Stomach (tissue), 9 donors: ENCODE results near the gene ELP4. TPM values are rescaled to one million over a fixed set of nuclear protein-coding genes. Genes with fewer than 3 reads are reported as not detected.

Source experiments
- DNase-seq, 2 donors: peaks; one replicate each; pipeline versions ENCODE4 v3.0.0 to v3.0.0-alpha.2; 2013 to 2019
- H3K27ac ChIP-seq, 5 donors: fragments of 200-600 bp in 4 of 5; sonication (generic) in 4 of 5; one replicate each; pipeline ENCODE4 v1.5.1; 2013 to 2019; ENCODE audit warnings: mild to moderate bottlenecking in 1 of 5, moderate library complexity in 1 of 5
- H3K27me3 ChIP-seq, 3 donors: fragments of 200-600 bp; sonication (generic); one replicate each; pipeline ENCODE4 v1.5.1; 2017 to 2019; ENCODE audit warnings: mixed run types in 1 of 3
- H3K36me3 ChIP-seq, 4 donors: fragments of 200-600 bp; sonication (generic); 1 replicate in 3 of 4; 2 replicates in 1 of 4; pipeline ENCODE4 v1.5.1; 2016 to 2019
- H3K4me1 ChIP-seq, 4 donors: fragments of 200-600 bp; sonication (generic); one replicate each; pipeline ENCODE4 v1.5.1; 2016 to 2019
- H3K4me3 ChIP-seq, 4 donors: fragments of 200-600 bp; sonication (generic) in 3 of 4; one replicate each; pipeline ENCODE4 v1.5.1; 2016 to 2019; ENCODE audit warnings: mild to moderate bottlenecking in 1 of 4
- H3K9me3 ChIP-seq, 4 donors: fragments of 200-600 bp; sonication (generic); one replicate each; pipeline ENCODE4 v1.5.1; 2016 to 2019
- EP300 ChIP-seq: sonication (generic); formaldehyde crosslinking; IDR thresholded peaks from one replicate; pipeline ENCODE4 v1.6.1; 2017; ENCODE audit warnings: antibody characterized with exemption
- POLR2A ChIP-seq, 4 donors: fragments of 450-650 bp; IDR thresholded peaks; one replicate each; pipeline ENCODE4 v1.6.1; 2016; ENCODE audit warnings: antibody characterized with exemption in 4 of 4, control low read depth in 2 of 4, mild to moderate bottlenecking in 1 of 4, moderate library complexity in 1 of 4
- POLR2AphosphoS5 ChIP-seq, 3 donors: sonication (generic); formaldehyde crosslinking; IDR thresholded peaks; one replicate each; pipeline ENCODE4 v1.6.1; 2016; ENCODE audit warnings: antibody characterized with exemption in 3 of 3
- WGBS, 5 donors: extraction: QIAGEN DNeasy Blood & Tissue Kit in 3 of 5; methylation state at CpG; one replicate each; pipeline versions ENCODE4 v1.1.5 to v1.1.7; 2013 to 2018; 5-methylcytosine and 5-hydroxymethylcytosine counted together
- intact Hi-C: fragments of 100-400 bp; cut with DNase I; formaldehyde crosslinking; loops from one replicate; pipeline ENCODE4 v1.15.1; 2023; ENCODE audit warnings: low total_unique reads
- polyA plus RNA-seq, 3 donors: library from polyadenylated mRNA; stranded (reverse); fragments of 200-250 nt; gene quantifications; one replicate each; pipeline ENCODE4 v1.2.3, GENCODE V29; 2013
- total RNA-seq, 5 donors: library from RNA; depleted of rRNA; stranded (reverse); fragments of >200 nt; gene quantifications; one replicate each; pipeline versions ENCODE4 v1.1.0 to v1.2.3, GENCODE V29; 2014 to 2016
- TF ChIP-seq, protein P1 (sequence below), 7 experiments: fragments of 450-650 bp in 4 of 7; fragments of 200-600 bp in 3 of 7; sonication (generic) in 3 of 7; IDR thresholded peaks; one replicate each; pipeline ENCODE4 v1.5.1; 2016 to 2019; ENCODE audit warnings: antibody characterized with exemption in 7 of 7, control low read depth in 2 of 7, mild to moderate bottlenecking in 1 of 7
- donor health status: healthy with polysubstance abuse.
- donor health status: Bipolar disorder and iron deficiency.
- donor health status: healthy.

ELP4 gene
- total and polyA plus RNA-seq, 8 donors, result 8.3 to 70.0 (median 20.9) TPM

DNA sequence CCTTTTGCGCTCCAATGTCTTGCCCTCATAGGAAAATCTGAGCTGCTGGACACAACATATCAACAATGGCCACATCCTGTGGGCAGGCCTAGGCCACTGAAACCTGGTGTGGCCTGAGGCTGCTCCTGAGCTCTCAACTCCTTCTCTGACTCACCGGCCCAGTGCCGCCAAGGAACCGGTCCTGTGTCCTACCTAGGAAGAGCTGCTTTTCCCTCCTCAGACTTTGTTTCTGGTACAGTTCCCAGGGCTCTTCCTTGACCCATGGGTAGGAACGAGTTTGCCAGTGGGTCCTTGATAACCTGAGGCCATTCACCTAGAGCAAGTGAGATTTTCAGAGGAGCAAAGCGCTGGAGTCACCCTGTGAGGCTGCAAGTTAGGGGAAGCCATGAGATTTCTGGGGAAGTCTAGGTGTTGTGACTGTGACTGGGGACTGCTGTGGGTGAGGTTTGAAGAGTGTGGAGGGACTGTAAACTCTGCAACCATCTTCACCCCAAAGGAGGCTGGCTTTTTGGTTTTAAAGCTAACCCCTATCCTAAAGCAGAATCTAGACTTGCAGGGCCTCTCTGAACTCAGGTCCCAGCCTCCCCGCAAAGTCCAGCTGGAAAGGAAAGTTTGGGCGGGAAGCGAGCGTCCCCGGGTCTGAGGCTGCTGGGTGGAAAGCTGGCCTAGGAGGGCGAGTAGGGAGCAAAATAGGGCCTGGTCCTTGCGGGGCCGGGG lies 313.5 kb downstream of the ELP4 start:
- H3K27me3 ChIP-seq, result peaks cover 64 to 100% (median 100%) of the 10 kb centered on the region in 3 donors
- H3K4me3 ChIP-seq, result no peak overlapping the region
- peaks cover 0 to 11% (median 2%) of the 10 kb centered on the region in 4 donors for H3K9me3 ChIP-seq
- H3K27ac ChIP-seq, result no peak overlapping the region
- H3K36me3 ChIP-seq, result no peaks in the 10 kb centered on the region
- H3K4me1 ChIP-seq, result peaks cover 6 to 49% (median 39%) of the 10 kb centered on the region in 4 donors
- 26 to 41% (median 32%) methylated on average over 13 to 14 of the region's 14 CpGs for WGBS, 5 donors
- intact Hi-C loops, result no loop called here
- TF ChIP-seq POLR2AphosphoS5 (IDR thresholded peaks at IDR 0.05) (no peak), POLR2A (IDR thresholded peaks at IDR 0.05) (no peak), EP300 (no peak)
- TF ChIP-seq, protein P1, sequence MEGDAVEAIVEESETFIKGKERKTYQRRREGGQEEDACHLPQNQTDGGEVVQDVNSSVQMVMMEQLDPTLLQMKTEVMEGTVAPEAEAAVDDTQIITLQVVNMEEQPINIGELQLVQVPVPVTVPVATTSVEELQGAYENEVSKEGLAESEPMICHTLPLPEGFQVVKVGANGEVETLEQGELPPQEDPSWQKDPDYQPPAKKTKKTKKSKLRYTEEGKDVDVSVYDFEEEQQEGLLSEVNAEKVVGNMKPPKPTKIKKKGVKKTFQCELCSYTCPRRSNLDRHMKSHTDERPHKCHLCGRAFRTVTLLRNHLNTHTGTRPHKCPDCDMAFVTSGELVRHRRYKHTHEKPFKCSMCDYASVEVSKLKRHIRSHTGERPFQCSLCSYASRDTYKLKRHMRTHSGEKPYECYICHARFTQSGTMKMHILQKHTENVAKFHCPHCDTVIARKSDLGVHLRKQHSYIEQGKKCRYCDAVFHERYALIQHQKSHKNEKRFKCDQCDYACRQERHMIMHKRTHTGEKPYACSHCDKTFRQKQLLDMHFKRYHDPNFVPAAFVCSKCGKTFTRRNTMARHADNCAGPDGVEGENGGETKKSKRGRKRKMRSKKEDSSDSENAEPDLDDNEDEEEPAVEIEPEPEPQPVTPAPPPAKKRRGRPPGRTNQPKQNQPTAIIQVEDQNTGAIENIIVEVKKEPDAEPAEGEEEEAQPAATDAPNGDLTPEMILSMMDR (IDR thresholded peaks at IDR 0.05), result no peak
- DNase-seq, result peak in 1 of 2 donors; percentile 3

- Histone ChIP-seq H3K4me3 (no peak overlapping the region), H3K9me3 (peaks cover 0 to 8% (median 2%) of the 10 kb centered on the region in 4 donors), H3K4me1 (peaks cover 4 to 43% (median 33%) of the 10 kb centered on the region in 4 donors), H3K36me3 (no peaks in the 10 kb centered on the region), H3K27me3 (peaks cover 58 to 100% (median 100%) of the 10 kb centered on the region in 3 donors), H3K27ac (no peak overlapping the region)
- DNase-seq, result peak in 1 of 2 donors; percentile 5
- TF ChIP-seq POLR2AphosphoS5 (IDR thresholded peaks at IDR 0.05), result no peak
- TF ChIP-seq POLR2A (IDR thresholded peaks at IDR 0.05), result no peak
- TF ChIP-seq EP300, result no peak
- TF ChIP-seq, protein P1 (IDR thresholded peaks at IDR 0.05), result no peak
- WGBS, 5 donors, result 10 to 16% (median 13%) methylated on average over 16 to 24 of the region's 24 CpGs
- intact Hi-C loops, result no loop called here
Measured at GRCh38 chr11:31823644-31824331, 314.2 kb downstream of the ELP4 start.

GRCh38 chr11:31824332-31824878 lies 314.8 kb downstream of the ELP4 start:
- WGBS, 5 donors, result 6 to 12% (median 9%) methylated on average over 18 of the region's 18 CpGs
- intact Hi-C loops, result no loop called here
- H3K27me3 ChIP-seq, result peaks cover 54 to 100% (median 100%) of the 10 kb centered on the region in 3 donors
- peak in 1 of 2 donors; percentile 2 for DNase-seq
- H3K4me1 ChIP-seq, result peaks cover 4 to 43% (median 31%) of the 10 kb centered on the region in 4 donors
- no peaks in the 10 kb centered on the region for H3K36me3 ChIP-seq
- H3K9me3 ChIP-seq, result peaks cover 0 to 8% (median 2%) of the 10 kb centered on the region in 4 donors
- TF ChIP-seq EP300, result no peak
- no peak for TF ChIP-seq POLR2A (IDR thresholded peaks at IDR 0.05)
- TF ChIP-seq, protein P1 (IDR thresholded peaks at IDR 0.05), result no peak
- no peak overlapping the region for H3K4me3 ChIP-seq
- H3K27ac ChIP-seq, result no peak overlapping the region
